Suprapubic skin (tissue), 4 donors: ENCODE results near the gene UNKL. TPM values are rescaled to one million over a fixed set of nuclear protein-coding genes. Genes with fewer than 3 reads are reported as not detected.

Experiments used
- DNase-seq, 2 donors: peaks; one replicate each; pipeline ENCODE4 v3.0.0-alpha.2; 2019; ENCODE audit warnings: low spot score in 2 of 2
- H3K27ac ChIP-seq: fragments of 200-600 bp; sonication (generic); one replicate; pipeline ENCODE4 v1.5.1; 2019
- H3K27me3 ChIP-seq: fragments of 200-600 bp; sonication (generic); one replicate; pipeline ENCODE4 v1.5.1; 2019
- H3K36me3 ChIP-seq: fragments of 200-600 bp; sonication (generic); one replicate; pipeline ENCODE4 v1.5.1; 2019
- H3K4me1 ChIP-seq: fragments of 200-600 bp; sonication (generic); one replicate; pipeline ENCODE4 v1.5.1; 2019
- H3K4me3 ChIP-seq: fragments of 200-600 bp; sonication (generic); one replicate; pipeline ENCODE4 v1.5.1; 2019; ENCODE audit warnings: mild to moderate bottlenecking
- H3K9me3 ChIP-seq: fragments of 200-600 bp; sonication (generic); one replicate; pipeline ENCODE4 v1.5.1; 2019
- EP300 ChIP-seq: sonication (generic); formaldehyde crosslinking; IDR thresholded peaks from one replicate; pipeline ENCODE4 v1.6.1; 2017; ENCODE audit warnings: antibody characterized with exemption
- POLR2A ChIP-seq, 2 donors: fragments of 450-650 bp; IDR thresholded peaks; one replicate each; pipeline ENCODE4 v1.6.1; 2017; ENCODE audit warnings: antibody characterized with exemption in 2 of 2, mild to moderate bottlenecking in 2 of 2, moderate library complexity in 2 of 2
- POLR2AphosphoS5 ChIP-seq, 3 donors: sonication (generic); formaldehyde crosslinking; IDR thresholded peaks; one replicate each; pipeline ENCODE4 v1.6.1; 2017; ENCODE audit warnings: antibody characterized with exemption in 3 of 3
- WGBS: methylation state at CpG from one replicate; pipeline ENCODE4 v1.1.5; 2018; 5-methylcytosine and 5-hydroxymethylcytosine counted together
- total RNA-seq, 4 donors: library from RNA; depleted of rRNA; stranded (reverse); fragments of >200 nt; gene quantifications; one replicate each; pipeline ENCODE4 v1.1.0, GENCODE V29; 2016
- TF ChIP-seq, protein P1 (sequence below), 2 donors: fragments of 200-600 bp in 1 of 2; fragments of 450-650 bp in 1 of 2; sonication (generic) in 1 of 2; IDR thresholded peaks; one replicate each; pipeline ENCODE4 v1.5.1; 2016 to 2019; ENCODE audit warnings: antibody characterized with exemption in 2 of 2, mild to moderate bottlenecking in 1 of 2, moderate library complexity in 1 of 2

Gene UNKL
- total RNA-seq, 4 donors from 2014 or later, result 13.0 to 81.0 (median 33.4) TPM

GRCh38 chr16:1450218-1450617 lies 35.7 kb upstream of the UNKL start:
- H3K27ac ChIP-seq, result no peak overlapping the region
- H3K4me1 ChIP-seq, result no peaks in the 10 kb centered on the region
- WGBS, result 87% methylated on average over 19 of the region's 29 CpGs
- H3K9me3 ChIP-seq, result no peaks in the 10 kb centered on the region
- H3K27me3 ChIP-seq, result no peaks in the 10 kb centered on the region
- DNase-seq, result no peak
- TF ChIP-seq, protein P1, sequence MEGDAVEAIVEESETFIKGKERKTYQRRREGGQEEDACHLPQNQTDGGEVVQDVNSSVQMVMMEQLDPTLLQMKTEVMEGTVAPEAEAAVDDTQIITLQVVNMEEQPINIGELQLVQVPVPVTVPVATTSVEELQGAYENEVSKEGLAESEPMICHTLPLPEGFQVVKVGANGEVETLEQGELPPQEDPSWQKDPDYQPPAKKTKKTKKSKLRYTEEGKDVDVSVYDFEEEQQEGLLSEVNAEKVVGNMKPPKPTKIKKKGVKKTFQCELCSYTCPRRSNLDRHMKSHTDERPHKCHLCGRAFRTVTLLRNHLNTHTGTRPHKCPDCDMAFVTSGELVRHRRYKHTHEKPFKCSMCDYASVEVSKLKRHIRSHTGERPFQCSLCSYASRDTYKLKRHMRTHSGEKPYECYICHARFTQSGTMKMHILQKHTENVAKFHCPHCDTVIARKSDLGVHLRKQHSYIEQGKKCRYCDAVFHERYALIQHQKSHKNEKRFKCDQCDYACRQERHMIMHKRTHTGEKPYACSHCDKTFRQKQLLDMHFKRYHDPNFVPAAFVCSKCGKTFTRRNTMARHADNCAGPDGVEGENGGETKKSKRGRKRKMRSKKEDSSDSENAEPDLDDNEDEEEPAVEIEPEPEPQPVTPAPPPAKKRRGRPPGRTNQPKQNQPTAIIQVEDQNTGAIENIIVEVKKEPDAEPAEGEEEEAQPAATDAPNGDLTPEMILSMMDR (IDR thresholded peaks at IDR 0.05), result no peak
- TF ChIP-seq POLR2A (IDR thresholded peaks at IDR 0.05), result no peak
- no peak for TF ChIP-seq EP300
- TF ChIP-seq POLR2AphosphoS5 (IDR thresholded peaks at IDR 0.05), result no peak
- H3K4me3 ChIP-seq, result no peak overlapping the region
- peaks cover 100% of the 10 kb centered on the region for H3K36me3 ChIP-seq

DNA sequence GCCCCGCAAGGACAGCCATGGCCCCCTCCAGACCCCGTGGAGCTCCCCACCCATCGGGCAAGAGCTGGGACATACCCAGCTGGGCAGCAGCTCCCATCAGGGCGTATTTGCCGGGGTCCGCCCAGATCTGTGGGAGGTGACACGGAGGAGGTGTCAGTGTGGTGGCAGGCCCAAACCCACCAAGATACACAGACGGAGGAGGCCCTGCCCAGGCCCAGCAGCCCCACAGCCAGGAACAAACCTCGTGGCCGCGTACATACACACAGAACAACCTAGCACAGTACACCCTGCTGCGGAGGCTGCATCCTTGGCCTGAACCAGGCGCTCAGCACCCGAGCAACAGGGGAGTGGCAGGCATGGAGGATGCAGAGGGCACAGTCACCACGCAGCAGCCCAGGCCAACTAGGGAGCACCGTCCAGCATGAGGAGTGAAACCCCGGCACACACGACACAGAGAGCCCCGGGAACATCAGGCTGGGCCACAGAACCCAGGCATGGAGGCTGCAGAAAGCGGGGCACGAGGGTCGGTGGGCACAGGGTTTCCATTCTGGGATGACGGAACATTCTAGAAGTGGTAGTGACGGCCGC lies 34.8 kb upstream of the UNKL start:
- Histone ChIP-seq H3K4me1 (no peaks in the 10 kb centered on the region), H3K27ac (no peak overlapping the region), H3K27me3 (no peaks in the 10 kb centered on the region), H3K4me3 (no peak overlapping the region), H3K9me3 (no peaks in the 10 kb centered on the region), H3K36me3 (peaks cover 92% of the 10 kb centered on the region)
- no peak for DNase-seq
- WGBS, result 98% methylated on average over 16 of the region's 25 CpGs
- TF ChIP-seq EP300 (no peak), POLR2AphosphoS5 (IDR thresholded peaks at IDR 0.05) (no peak), POLR2A (IDR thresholded peaks at IDR 0.05) (no peak)
- TF ChIP-seq, protein P1 (IDR thresholded peaks at IDR 0.05), result no peak

DNA sequence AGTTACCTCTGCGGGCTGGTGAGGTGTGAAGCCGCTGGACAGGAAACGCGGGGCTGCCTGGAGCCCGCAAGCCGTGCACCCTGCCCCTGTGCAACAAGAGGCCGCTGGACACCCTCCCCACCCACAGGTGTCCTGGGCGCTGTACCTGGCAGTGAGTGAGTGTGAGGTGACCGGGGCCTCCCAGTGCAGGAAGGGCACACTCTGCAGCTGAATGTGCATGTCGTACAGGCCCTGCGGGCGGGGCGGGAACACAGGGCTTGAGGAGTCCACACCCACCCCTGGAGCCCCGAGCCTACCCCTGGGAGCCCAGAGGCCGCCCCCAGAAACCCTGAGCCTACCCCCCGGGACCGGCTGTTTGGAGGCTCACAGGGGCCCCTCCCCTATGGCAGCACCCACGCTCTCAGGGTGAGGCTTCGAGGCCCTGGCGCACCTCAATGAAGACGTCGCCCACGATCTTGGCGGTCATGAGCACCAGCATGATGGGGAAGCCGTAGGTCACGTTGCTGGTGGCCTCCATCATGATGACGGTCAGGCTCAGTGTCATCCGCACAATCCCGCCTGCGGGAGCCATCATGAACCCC lies 34.1 kb upstream of the UNKL start:
- Histone ChIP-seq H3K27me3 (no peaks in the 10 kb centered on the region), H3K9me3 (no peaks in the 10 kb centered on the region), H3K36me3 (peaks cover 85% of the 10 kb centered on the region), H3K4me3 (no peak overlapping the region), H3K27ac (no peak overlapping the region), H3K4me1 (no peaks in the 10 kb centered on the region)
- TF ChIP-seq POLR2AphosphoS5 (IDR thresholded peaks at IDR 0.05) (no peak), POLR2A (IDR thresholded peaks at IDR 0.05) (no peak)
- WGBS, result 90% methylated on average over 6 of the region's 30 CpGs
- no peak for DNase-seq

- TF ChIP-seq POLR2AphosphoS5 (IDR thresholded peaks at IDR 0.05) (no peak), EP300 (no peak)
- 98% methylated on average over 6 of the region's 11 CpGs for WGBS
- no peak overlapping the region for H3K27ac ChIP-seq
- no peak overlapping the region for H3K4me3 ChIP-seq
- H3K36me3 ChIP-seq, result peaks cover 79% of the 10 kb centered on the region
- H3K9me3 ChIP-seq, result no peaks in the 10 kb centered on the region
- no peaks in the 10 kb centered on the region for H3K4me1 ChIP-seq
- DNase-seq, result no peak
- H3K27me3 ChIP-seq, result no peaks in the 10 kb centered on the region
Observed at GRCh38 chr16:1447965-1448364, 33.5 kb upstream of the UNKL start.

DNA sequence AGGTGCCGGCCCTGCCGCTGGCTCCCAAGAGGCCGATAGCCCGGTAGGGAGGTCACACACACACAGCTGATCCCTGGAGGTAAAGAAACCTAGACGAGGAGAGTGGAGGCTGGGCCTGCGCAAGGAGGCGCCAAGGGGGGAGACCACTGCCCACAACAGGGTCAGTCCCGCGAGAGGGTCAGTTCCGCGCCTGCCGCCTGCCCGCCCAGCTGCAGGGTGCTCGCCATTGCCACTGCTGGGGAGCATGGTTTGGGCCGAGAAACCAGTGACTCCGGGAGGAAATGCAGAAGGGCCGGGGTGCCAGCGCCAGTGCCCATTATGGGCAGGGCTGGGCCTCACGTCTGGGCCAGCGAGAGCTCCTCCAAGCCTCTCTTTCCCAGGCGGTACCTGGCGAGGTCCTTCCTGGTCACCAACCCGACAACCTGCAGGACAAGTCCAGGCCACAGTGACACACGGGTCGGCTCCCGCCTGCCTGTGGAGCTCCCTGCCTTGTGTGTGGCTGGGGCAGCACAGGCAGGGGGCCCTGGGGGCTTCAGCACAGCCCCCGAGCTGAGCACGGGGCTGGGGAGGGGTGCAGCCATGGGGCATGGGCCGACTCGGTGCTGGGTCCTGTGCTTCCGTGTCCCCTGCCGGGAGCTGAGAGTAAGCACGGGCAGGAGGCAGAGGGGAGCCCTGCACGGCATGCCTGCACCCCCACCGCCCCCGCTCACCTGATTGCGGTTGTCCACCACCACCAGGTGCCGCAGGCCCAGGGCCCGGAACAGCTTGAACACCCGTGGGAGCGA lies 32.0 kb upstream of the UNKL start:
- Histone ChIP-seq H3K27ac (no peak overlapping the region), H3K4me3 (no peak overlapping the region), H3K36me3 (peaks cover 64% of the 10 kb centered on the region), H3K9me3 (no peaks in the 10 kb centered on the region), H3K27me3 (no peaks in the 10 kb centered on the region), H3K4me1 (no peaks in the 10 kb centered on the region)
- TF ChIP-seq, protein P1 (IDR thresholded peaks at IDR 0.05), result no peak
- TF ChIP-seq EP300, result no peak
- TF ChIP-seq POLR2A (IDR thresholded peaks at IDR 0.05), result no peak
- TF ChIP-seq POLR2AphosphoS5 (IDR thresholded peaks at IDR 0.05), result no peak
- 91% methylated on average over 6 of the region's 41 CpGs for WGBS
- DNase-seq, result no peak

GRCh38 chr16:1445518-1446203 lies 31.2 kb upstream of the UNKL start:
- Histone ChIP-seq H3K36me3 (peaks cover 55% of the 10 kb centered on the region), H3K27ac (no peak overlapping the region), H3K4me3 (no peak overlapping the region), H3K27me3 (no peaks in the 10 kb centered on the region), H3K9me3 (no peaks in the 10 kb centered on the region), H3K4me1 (no peaks in the 10 kb centered on the region)
- WGBS, result 96% methylated on average over 9 of the region's 25 CpGs
- no peak for TF ChIP-seq POLR2A (IDR thresholded peaks at IDR 0.05)
- TF ChIP-seq EP300, result no peak
- TF ChIP-seq POLR2AphosphoS5 (IDR thresholded peaks at IDR 0.05), result no peak
- TF ChIP-seq, protein P1 (IDR thresholded peaks at IDR 0.05), result no peak
- DNase-seq, result no peak
